HepG2 (cell line): ENCODE results near the gene ALK. TPM values are rescaled to one million over a fixed set of nuclear protein-coding genes. Genes with fewer than 3 reads are reported as not detected.

ENCODE experiments used
- ATAC-seq: fragments of 200-7000 bp; cut with Tn5 transposase; 3 replicates; pipeline ENCODE4 v1.9.1; 2020; ENCODE audit warnings: mild to moderate bottlenecking, moderate library complexity
- BruUV-seq: library from RNA; stranded (reverse); fragments of 400-500 nt; replicated peaks from 2 replicates; lab custom pipeline; 2021; lab: Mats Ljungman, UMichigan
- CTCF ChIA-PET: fragments of 300-600 bp; formaldehyde crosslinking; extraction: SDS; loops from one replicate; lab custom pipeline; 2021; ENCODE audit warnings: low total read pairs, inconsistent platforms, low intra/inter-chr PET ratio; lab: Yijun Ruan, JAX
- POLR2A ChIA-PET: fragments of 350-600 bp; sonication (Branson Sonifier 250); formaldehyde crosslinking; loops from one replicate; lab custom pipeline; 2020; ENCODE audit warnings: antibody characterized with exemption, inconsistent platforms; lab: Yijun Ruan, JAX
- DNase-seq: peaks from one replicate; pipeline ENCODE4 v3.0.0-alpha.2; 2015; ENCODE audit warnings: low spot score
- FAIRE-seq: peaks from 3 replicates; lab custom pipeline; 2011; peaks lifted over from hg19 to GRCh38; lab: Jason Lieb, UNC
- H2AFZ ChIP-seq: one replicate; pipeline ENCODE4 v1.6.1; 2011; ENCODE audit warnings: low read length, inconsistent platforms
- H3K27ac ChIP-seq: fragments of 300-600 bp; 3 replicates; pipeline ENCODE4 v1.8.0; 2011; ENCODE audit warnings: mixed run types, mild to moderate bottlenecking, mixed read lengths, low read length, inconsistent platforms; ENCODE audit not compliant: insufficient read depth; ENCODE audit errors: extremely low read length
- H3K27me3 ChIP-seq, 2 experiments: fragments of 200-600 bp in 1 of 2; 2 replicates in 1 of 2; 3 replicates in 1 of 2; pipeline versions ENCODE4 v1.6.0 to v1.8.0; 2011; ENCODE audit warnings: low read length in 2 of 2, mild to moderate bottlenecking in 2 of 2, moderate library complexity in 2 of 2, inconsistent platforms in 1 of 2; ENCODE audit not compliant: insufficient read depth in 2 of 2, control insufficient read depth in 1 of 2
- H3K36me3 ChIP-seq, 2 experiments: fragments of 200-600 bp in 1 of 2; replicated peaks in 1 of 2; 2 replicates in 1 of 2; 3 replicates in 1 of 2; pipeline versions ENCODE4 v1.5.1 to v1.8.0; 2011; ENCODE audit warnings: low read length in 2 of 2, inconsistent platforms in 1 of 2; ENCODE audit not compliant: insufficient read depth in 2 of 2, control insufficient read depth in 1 of 2
- H3K4me1 ChIP-seq: 2 replicates; pipeline ENCODE4 v1.5.1; 2012; ENCODE audit warnings: low read length, inconsistent platforms; ENCODE audit not compliant: insufficient read depth
- H3K4me2 ChIP-seq: 2 replicates; pipeline ENCODE4 v1.6.0; 2011; ENCODE audit warnings: low read depth, low read length, inconsistent platforms
- H3K4me3 ChIP-seq, 3 experiments: fragments of 200-600 bp in 1 of 3; sonication (generic), shearing (Covaris generic) in 1 of 3; replicated peaks in 1 of 3; 2 replicates each; pipeline ENCODE4 v1.5.1; 2011 to 2016; ENCODE audit warnings: low read length in 3 of 3, inconsistent platforms in 2 of 3, low read depth in 2 of 3, mild to moderate bottlenecking in 2 of 3, control low read depth in 1 of 3, mixed read lengths in 1 of 3; ENCODE audit not compliant: insufficient read depth in 1 of 3
- H3K79me2 ChIP-seq: one replicate; pipeline ENCODE4 v1.6.1; 2011; ENCODE audit warnings: low read length, inconsistent platforms; ENCODE audit not compliant: insufficient read depth
- H3K9ac ChIP-seq: 2 replicates; pipeline ENCODE4 v1.6.0; 2011; ENCODE audit warnings: mild to moderate bottlenecking, low read depth, low read length, inconsistent platforms; ENCODE audit not compliant: insufficient read depth
- H3K9me3 ChIP-seq: 2 replicates; pipeline ENCODE4 v1.5.1; 2012; ENCODE audit warnings: mild to moderate bottlenecking, low read length
- H4K20me1 ChIP-seq: 2 replicates; pipeline ENCODE4 v1.6.0; 2011; ENCODE audit warnings: inconsistent platforms, mild to moderate bottlenecking, low read length, moderate library complexity; ENCODE audit not compliant: insufficient read depth
- ASH2L ChIP-seq: fragments of 300-600, 200-600 bp; sonication (generic); IDR thresholded peaks from 2 replicates; pipeline ENCODE4 v1.7.0; 2017; ENCODE audit warnings: low read depth, mild to moderate bottlenecking, moderate library complexity, mixed read lengths, low read length; ENCODE audit not compliant: insufficient read length
- HMG20A ChIP-seq: IDR thresholded peaks from 2 replicates; pipeline ENCODE4 v1.6.1; 2016; ENCODE audit warnings: borderline replicate concordance
- KDM4B ChIP-seq: sonication (generic); formaldehyde crosslinking; IDR thresholded peaks from 2 replicates; pipeline ENCODE4 v1.4.0; 2020; ENCODE audit warnings: missing genetic modification reagents
- KLF6 ChIP-seq: IDR thresholded peaks from 2 replicates; pipeline ENCODE4 v1.8.0; 2016; ENCODE audit warnings: missing biosample characterization, missing genetic modification reagents
- NCOA1 ChIP-seq: sonication (generic); formaldehyde crosslinking; IDR thresholded peaks from 2 replicates; pipeline ENCODE4 v1.9.0; 2021; ENCODE audit warnings: missing genetic modification reagents
- NFKB2 ChIP-seq: sonication (generic); formaldehyde crosslinking; IDR thresholded peaks from 2 replicates; pipeline ENCODE4 v1.4.0; 2020; ENCODE audit warnings: missing genetic modification reagents, borderline replicate concordance
- SRY ChIP-seq: sonication (generic); formaldehyde crosslinking; IDR thresholded peaks from 2 replicates; pipeline ENCODE4 v1.8.0; 2022; ENCODE audit warnings: mild to moderate bottlenecking, missing genetic modification reagents
- ZC3H13 ChIP-seq: sonication (generic); formaldehyde crosslinking; IDR thresholded peaks from 2 replicates; pipeline ENCODE4 v1.8.1; 2023; ENCODE audit warnings: mild to moderate bottlenecking, missing genetic modification reagents, moderate library complexity
- ZMYM4 ChIP-seq: sonication (generic); formaldehyde crosslinking; IDR thresholded peaks from 2 replicates; pipeline ENCODE4 v1.8.1; 2023; ENCODE audit warnings: mild to moderate bottlenecking, missing genetic modification reagents
- ZNF136 ChIP-seq: sonication (generic); formaldehyde crosslinking; IDR thresholded peaks from 2 replicates; pipeline ENCODE4 v1.8.1; 2022; ENCODE audit warnings: low read depth, mild to moderate bottlenecking, moderate library complexity, missing genetic modification reagents
- ZNF251 ChIP-seq: sonication (generic); formaldehyde crosslinking; IDR thresholded peaks from 2 replicates; pipeline ENCODE4 v1.9.0; 2021; ENCODE audit warnings: mild to moderate bottlenecking, missing genetic modification reagents
- ZNF292 ChIP-seq: sonication (generic); formaldehyde crosslinking; IDR thresholded peaks from 2 replicates; pipeline ENCODE4 v1.8.1; 2022; ENCODE audit warnings: mild to moderate bottlenecking, low read depth, missing genetic modification reagents, borderline replicate concordance
- ZNF329 ChIP-seq: sonication (generic); formaldehyde crosslinking; IDR thresholded peaks from 2 replicates; pipeline ENCODE4 v1.9.0; 2021; ENCODE audit warnings: low read depth, mild to moderate bottlenecking, missing genetic modification reagents
- ZNF556 ChIP-seq: sonication (generic); formaldehyde crosslinking; IDR thresholded peaks from 2 replicates; pipeline ENCODE4 v1.4.0; 2020; ENCODE audit warnings: mild to moderate bottlenecking, missing genetic modification reagents, borderline replicate concordance
- ZNF772 ChIP-seq: sonication (generic); formaldehyde crosslinking; IDR thresholded peaks from 2 replicates; pipeline ENCODE4 v1.5.0; 2020; ENCODE audit warnings: mild to moderate bottlenecking, missing genetic modification reagents
- ZSCAN31 ChIP-seq: sonication (generic); formaldehyde crosslinking; IDR thresholded peaks from 2 replicates; pipeline ENCODE4 v1.5.0; 2020; ENCODE audit warnings: low read depth, mild to moderate bottlenecking, missing genetic modification reagents
- WGBS: methylation state at CpG from one replicate; pipeline ENCODE4 v1.1.6; 2017; ENCODE audit warnings: low lambda C conversion rate; 5-methylcytosine and 5-hydroxymethylcytosine counted together
- in situ Hi-C: cut with HindIII; loops from 2 replicates; pipeline ENCODE4 v1.10.0; 2017; ENCODE audit warnings: low pct_unique_long_range_greater_than_20kb; ENCODE audit not compliant: extremely low pct_ligation_motif_present
- intact Hi-C: fragments of 100-400 bp; cut with micrococcal nuclease; formaldehyde crosslinking; loops from one replicate; pipeline ENCODE4 v1.10.0; 2022; ENCODE audit not compliant: unreplicated experiment
- polyA plus RNA-seq, 8 experiments: library from polyadenylated mRNA; depleted of rRNA in 3 of 8; stranded (reverse) in 7 of 8; unstranded in 1 of 8; fragments of >200 nt; fragmentation: Illumina TruSeq in 4 of 8; extraction: Trizol in 4 of 8; gene quantifications; 2 replicates each; pipeline versions ENCODE4 v1.2.1 to v1.2.3, GENCODE V29; 2011 to 2016; ENCODE audit warnings: low read depth in 4 of 8, missing spikeins in 1 of 8, mixed read lengths in 1 of 8; ENCODE audit not compliant: insufficient read depth in 1 of 8
- total RNA-seq, 5 experiments: library from RNA; depleted of rRNA; stranded (reverse); fragments of >200 nt; fragmentation: Illumina TruSeq; extraction: Trizol; gene quantifications; 2 replicates each; pipeline ENCODE4 v1.2.3, GENCODE V29; 2016; ENCODE audit warnings: low read depth in 1 of 5
- TF ChIP-seq, protein P1 (sequence below): sonication (generic); formaldehyde crosslinking; IDR thresholded peaks from 2 replicates; pipeline ENCODE4 v1.4.0; 2020; ENCODE audit warnings: mild to moderate bottlenecking, missing genetic modification reagents
- TF ChIP-seq, protein P2 (sequence below): sonication (generic); formaldehyde crosslinking; IDR thresholded peaks from 2 replicates; pipeline ENCODE4 v1.5.0; 2020; ENCODE audit warnings: missing genetic modification reagents, mild to moderate bottlenecking, borderline replicate concordance
- TF ChIP-seq, protein P3 (sequence below): sonication (generic); formaldehyde crosslinking; IDR thresholded peaks from 2 replicates; pipeline ENCODE4 v1.4.0; 2020; ENCODE audit warnings: missing genetic modification reagents

Gene ALK
- total and polyA plus RNA-seq, 2 of the 13 experiments (the other 11 are each of a cell fraction or from before 2014, with no cell fraction given): not detected

- CTCF ChIA-PET: no interaction called here
- no peak for FAIRE-seq
These were observed 702.0 kb downstream of the ALK start for GRCh38 chr2:29219374-29219773.

More at GRCh38 chr2:29219374-29219773, 702.0 kb downstream of the ALK start:
- in situ Hi-C loops: loop anchor here (10.0 kb wide), 2 partner anchors 625 to 855 kb away; no protein-coding TSS in a partner anchor
- H3K27me3 ChIP-seq: peaks cover 0 to 27% of the 10 kb centered on the region in 2 experiments; a peak in 2 of 5 replicates
- no peak for ATAC-seq
- TF ChIP-seq ZSCAN31 (CRISPR knock-in tag): no peak
- TF ChIP-seq ZNF251 (CRISPR knock-in tag): no peak
- TF ChIP-seq, protein P1, sequence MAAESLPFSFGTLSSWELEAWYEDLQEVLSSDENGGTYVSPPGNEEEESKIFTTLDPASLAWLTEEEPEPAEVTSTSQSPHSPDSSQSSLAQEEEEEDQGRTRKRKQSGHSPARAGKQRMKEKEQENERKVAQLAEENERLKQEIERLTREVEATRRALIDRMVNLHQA (CRISPR knock-in tag): no peak
- no peak for TF ChIP-seq ASH2L
- TF ChIP-seq, protein P2, sequence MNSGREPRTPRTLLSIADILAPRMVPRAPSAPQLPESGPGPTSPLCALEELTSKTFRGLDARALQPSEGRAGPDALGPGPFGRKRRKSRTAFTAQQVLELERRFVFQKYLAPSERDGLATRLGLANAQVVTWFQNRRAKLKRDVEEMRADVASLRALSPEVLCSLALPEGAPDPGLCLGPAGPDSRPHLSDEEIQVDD (CRISPR knock-in tag): no peak
- TF ChIP-seq ZNF772: no peak
- TF ChIP-seq NCOA1 (CRISPR knock-in tag): no peak
- no peak for TF ChIP-seq HMG20A
- no peak for TF ChIP-seq ZNF292 (CRISPR knock-in tag)
- TF ChIP-seq ZC3H13 (CRISPR knock-in tag): no peak
- no peak for TF ChIP-seq ZNF136 (CRISPR knock-in tag)
- TF ChIP-seq, protein P3, sequence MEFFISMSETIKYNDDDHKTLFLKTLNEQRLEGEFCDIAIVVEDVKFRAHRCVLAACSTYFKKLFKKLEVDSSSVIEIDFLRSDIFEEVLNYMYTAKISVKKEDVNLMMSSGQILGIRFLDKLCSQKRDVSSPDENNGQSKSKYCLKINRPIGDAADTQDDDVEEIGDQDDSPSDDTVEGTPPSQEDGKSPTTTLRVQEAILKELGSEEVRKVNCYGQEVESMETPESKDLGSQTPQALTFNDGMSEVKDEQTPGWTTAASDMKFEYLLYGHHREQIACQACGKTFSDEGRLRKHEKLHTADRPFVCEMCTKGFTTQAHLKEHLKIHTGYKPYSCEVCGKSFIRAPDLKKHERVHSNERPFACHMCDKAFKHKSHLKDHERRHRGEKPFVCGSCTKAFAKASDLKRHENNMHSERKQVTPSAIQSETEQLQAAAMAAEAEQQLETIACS (CRISPR knock-in tag): no peak
- no peak for TF ChIP-seq NFKB2 (CRISPR knock-in tag)
- no peak for TF ChIP-seq ZNF556 (CRISPR knock-in tag)
- no peak for TF ChIP-seq KLF6 (CRISPR knock-in tag)
- TF ChIP-seq KDM4B (CRISPR knock-in tag): no peak
- TF ChIP-seq ZMYM4 (CRISPR knock-in tag): no peak
- no peak for TF ChIP-seq SRY
- no peak for TF ChIP-seq ZNF329 (CRISPR knock-in tag)
- H2AFZ ChIP-seq: no peak overlapping the region
- 8% methylated on average over 4 of the region's 4 CpGs for WGBS
- no peak for DNase-seq
- H3K27ac ChIP-seq: no peak overlapping the region
- no peak overlapping the region for H3K9ac ChIP-seq
- H3K36me3 ChIP-seq: no peaks in the 10 kb centered on the region; a peak in 1 of 5 replicates
- H3K4me2 ChIP-seq: no peak overlapping the region
- no TSS peak for BruUV-seq
- no peaks in the 10 kb centered on the region for H3K4me1 ChIP-seq
- POLR2A ChIA-PET: no interaction called here
- intact Hi-C loops: no loop called here
- no peaks in the 10 kb centered on the region for H3K9me3 ChIP-seq
- H4K20me1 ChIP-seq: no peaks in the 10 kb centered on the region
- H3K79me2 ChIP-seq: no peaks in the 10 kb centered on the region
- no peak overlapping the region for H3K4me3 ChIP-seq
